ENCODE measurements around the gene HOXB4.

The HOXB4 gene

DNA sequence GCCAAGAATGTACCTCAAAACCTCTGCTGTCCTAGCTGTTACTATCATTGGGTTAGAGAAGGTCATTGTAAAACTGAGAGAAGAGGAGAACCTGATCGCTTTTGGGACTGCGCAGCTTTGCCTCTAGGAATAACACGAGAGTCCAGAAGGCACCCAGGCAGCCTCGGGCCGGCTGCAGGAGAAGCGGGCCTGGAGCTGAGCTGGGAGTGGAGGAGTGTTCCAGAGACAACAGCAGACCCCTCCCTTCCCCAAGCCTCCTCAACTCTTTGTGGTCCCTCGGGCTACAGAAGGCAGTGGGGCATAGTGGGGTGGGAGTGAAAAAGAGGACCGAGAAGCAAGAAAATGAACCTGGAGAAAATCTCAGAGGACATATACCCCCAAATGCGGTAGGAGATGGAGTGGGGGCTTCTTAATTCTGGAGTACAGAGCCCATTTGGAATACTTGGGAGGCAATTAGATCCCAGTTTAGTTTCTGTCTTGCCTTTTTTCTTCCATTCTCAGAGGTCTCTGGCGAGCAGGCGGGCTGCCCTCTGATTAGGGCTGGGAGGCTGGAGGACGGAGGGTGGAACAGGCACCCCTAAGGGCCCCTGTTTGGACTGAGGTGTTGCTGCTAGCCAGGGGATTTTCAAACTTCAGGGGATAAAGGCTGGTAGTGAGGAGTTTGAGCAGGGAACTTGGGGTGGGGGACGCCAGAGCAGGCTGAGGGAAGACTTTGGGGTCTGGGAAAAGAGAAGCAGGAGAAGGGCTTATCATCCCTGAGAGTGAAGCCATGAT, 19.9 kb downstream of the HOXB4 start:
- DNase-seq, result no peak

DNA sequence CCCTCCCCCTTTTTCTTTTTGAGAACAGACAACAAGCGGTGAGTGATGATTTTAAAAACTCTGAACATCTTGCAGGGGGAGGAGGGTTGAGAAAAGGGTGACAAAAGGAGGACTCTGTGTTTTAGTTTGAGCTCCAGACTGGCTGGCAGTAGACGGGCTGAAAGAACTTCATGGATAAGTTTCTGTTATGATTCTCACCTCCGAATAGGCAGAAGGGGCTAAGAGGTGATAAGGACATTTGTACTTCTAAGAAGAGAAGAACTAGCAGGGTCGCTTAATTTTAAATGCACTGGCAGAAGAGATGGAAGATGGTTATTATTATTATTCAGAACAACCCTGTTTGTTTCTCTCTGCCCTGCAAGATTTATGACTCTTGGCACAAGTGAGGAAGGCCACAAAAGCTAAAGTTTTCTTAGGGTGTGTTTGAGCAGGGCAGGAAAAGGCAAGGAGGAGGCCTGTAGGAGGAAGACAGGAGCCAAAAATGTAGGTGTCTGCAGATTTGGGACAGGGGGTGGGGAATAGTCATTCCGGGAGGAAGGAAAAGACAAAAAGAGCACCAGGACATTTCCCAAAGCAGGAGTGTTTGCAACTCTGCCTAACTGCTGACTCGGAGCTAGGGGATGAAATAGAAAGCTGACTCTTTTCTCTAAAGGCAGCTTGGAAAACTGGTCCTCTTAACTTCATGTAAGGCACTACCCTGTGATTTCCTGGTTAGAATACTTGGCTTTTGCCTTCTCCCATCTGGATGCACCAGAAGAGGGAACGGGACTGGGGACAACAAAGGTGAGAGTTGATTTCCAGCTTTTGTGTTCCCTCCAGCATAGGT, 21.4 kb downstream of the HOXB4 start:
- no peak for DNase-seq

DNA sequence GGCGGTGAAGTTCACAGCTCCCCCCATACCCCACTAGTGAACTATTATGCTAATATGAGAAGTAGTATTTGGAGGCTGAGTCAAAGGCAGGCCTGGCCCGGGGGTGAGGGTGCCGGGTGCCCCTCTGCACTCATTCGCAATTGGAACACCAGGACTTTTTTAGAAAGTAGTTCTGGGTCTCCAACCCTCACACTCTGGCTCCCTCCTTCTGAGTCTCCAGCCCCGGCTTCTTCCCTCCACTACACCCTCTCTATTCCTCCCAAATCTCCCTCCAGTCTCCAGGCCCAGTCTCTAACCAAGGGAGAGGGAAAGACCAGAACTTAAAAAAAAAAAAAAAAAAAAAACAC, 21.9 kb downstream of the HOXB4 start:
- no peak for DNase-seq

DNA sequence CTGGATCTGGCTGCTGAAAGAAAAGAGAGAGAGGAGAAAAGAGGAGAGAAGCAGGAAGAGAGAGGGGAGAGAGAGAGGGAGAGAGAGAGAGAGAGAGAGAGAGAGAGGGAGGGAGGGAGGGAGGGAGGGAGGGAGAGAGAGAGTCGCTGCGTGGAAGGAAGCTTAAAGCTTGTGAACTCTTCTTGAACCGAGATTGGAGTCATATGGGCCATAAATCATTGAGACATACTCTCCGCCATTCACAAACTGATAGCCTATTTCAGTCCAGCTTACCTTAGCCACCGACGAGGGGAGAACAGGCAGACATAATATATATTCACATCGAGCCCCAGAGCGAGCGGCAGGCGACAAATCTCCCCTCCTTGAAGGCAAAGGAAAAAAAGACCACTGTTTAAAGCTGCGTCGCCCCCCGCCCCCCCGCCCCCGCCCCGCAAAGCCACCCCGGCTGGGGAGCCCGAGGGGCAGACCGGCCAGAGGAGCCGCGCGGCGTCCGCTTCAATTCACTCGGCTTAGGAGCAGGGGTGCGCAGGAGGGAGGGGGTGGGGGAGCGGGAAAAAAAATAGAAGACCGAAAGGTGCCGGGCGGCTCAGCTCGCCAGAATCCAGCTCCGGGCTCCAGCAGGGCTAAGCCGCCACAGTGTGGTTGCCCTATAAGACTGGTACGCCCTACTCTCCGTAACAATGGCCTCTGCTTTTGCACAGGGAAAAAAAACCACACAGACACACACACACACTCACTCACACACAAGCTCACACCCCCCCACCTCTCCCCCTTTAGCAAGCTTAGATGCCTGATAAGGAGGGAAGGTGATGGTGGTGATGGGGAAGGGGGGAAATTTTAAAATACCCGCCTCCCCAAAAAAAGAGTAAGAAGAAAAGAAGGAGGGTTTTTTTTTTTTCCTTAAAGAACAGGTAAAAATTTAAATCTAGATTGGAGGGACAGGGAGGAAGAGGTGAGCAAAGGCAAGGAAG, 22.6 kb downstream of the HOXB4 start:
- DNase-seq, result no peak

DNA sequence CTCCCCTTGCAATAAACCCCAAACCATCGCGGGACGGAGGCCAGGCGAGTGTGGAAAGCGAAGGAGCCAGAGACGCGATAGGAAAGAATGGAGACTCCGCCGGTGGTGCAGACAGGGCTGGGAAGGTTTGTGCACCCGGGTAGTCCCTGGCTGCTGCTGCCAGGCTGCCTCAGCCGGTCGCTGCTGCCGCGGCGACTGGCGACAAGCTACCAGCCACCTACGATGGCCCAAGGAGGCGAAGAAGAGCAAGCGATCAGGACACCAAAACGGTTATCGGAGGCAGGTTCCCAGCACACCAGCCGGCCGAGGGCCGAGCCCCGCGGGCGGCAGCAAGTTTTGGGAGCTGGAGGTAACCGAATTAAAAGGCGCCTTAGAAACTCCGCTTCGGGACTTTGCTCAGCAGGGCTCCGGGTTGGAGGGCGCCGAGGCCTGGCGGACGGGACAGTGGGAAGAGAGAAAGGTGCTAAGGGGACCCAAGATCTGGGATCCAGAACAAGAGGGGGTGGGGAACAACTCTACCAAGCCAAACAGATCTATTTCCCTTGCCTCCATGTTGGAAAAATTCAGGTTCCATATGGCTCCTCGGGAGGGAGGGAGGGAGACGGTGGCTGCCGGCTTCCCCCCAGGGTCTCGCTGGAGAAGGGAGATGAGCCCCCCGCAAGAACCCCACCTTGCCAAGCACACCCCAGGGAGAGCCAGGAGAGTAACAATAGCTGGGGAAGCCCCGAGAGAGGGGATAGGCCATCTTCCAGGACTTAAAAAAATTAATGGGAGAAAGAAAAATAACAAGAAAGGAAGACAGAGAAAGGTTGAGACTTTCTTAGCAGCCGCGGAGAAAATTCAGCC, 23.5 kb downstream of the HOXB4 start:
- DNase-seq, result no peak

DNA sequence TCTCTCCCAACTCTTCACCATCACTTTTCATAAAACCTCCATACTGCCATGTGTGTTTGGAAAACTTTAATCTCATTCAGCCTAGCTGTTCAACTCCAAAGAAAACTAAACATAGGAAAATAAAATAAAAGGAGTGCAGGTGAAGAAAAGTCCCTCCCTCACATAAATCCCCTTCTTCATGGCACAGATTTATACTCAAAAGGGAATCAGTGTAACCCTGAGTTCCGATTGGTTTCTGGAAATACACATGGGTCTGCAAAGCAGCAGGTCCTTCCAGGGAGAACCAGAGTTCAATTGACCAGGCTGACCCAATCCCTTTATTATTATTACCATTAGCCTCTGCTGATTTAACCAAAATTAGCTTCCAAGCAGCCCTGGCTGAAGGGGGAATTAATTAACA, 24.3 kb downstream of the HOXB4 start:
- no peak for DNase-seq

DNA sequence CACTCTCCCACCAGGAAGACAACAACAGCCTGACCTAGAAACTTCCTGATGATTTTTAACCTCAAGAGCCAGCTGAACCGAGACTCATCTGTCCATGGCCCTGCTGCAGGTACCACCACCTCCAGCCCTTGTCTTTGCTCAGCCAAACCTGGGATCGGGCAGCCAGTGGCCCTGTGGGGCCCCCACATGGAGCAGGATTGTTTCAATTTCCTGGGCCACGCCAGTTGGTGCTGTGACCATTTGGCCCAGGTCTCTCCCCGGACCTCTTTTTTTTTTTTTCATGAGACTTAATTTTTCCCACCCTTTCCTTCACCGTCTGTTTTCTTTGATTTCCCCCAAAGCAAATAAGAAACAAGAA, 25.0 kb downstream of the HOXB4 start:
- no peak for DNase-seq

DNA sequence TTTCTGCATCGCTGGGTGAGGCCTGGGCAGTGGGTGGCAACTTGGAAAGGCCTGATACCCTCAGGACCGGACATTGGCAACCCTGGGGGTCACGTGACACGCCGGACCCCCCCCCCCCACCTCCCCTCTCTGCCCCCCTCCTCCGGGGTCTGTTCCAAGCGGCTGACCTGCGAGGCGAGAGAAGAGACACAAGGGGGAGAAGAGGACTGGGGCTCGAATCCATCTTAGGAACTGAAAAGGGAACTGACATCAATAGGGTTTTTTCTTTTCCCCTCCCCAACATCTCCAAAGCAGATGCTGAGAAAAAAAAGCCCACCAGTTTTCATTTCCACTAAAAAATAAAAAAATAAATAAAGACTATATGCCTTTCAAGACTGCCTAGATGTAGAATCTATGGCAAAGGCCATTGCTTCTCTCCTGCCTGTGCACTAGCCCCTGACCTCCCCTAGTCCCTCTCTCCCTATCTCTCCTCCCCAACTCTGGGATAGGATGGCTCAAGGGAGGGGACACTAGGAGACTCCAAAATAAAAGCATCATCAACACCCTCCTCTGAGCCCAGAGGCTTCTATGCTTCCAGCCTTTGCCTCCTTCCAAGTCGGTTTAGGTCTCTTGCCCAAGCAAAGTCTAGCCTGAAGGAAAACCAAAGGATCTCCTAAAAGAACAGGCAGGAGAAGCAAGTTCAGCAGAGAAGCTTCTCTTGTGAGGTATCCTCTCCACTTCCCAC, 25.5 kb downstream of the HOXB4 start:
- DNase-seq, result no peak

DNA sequence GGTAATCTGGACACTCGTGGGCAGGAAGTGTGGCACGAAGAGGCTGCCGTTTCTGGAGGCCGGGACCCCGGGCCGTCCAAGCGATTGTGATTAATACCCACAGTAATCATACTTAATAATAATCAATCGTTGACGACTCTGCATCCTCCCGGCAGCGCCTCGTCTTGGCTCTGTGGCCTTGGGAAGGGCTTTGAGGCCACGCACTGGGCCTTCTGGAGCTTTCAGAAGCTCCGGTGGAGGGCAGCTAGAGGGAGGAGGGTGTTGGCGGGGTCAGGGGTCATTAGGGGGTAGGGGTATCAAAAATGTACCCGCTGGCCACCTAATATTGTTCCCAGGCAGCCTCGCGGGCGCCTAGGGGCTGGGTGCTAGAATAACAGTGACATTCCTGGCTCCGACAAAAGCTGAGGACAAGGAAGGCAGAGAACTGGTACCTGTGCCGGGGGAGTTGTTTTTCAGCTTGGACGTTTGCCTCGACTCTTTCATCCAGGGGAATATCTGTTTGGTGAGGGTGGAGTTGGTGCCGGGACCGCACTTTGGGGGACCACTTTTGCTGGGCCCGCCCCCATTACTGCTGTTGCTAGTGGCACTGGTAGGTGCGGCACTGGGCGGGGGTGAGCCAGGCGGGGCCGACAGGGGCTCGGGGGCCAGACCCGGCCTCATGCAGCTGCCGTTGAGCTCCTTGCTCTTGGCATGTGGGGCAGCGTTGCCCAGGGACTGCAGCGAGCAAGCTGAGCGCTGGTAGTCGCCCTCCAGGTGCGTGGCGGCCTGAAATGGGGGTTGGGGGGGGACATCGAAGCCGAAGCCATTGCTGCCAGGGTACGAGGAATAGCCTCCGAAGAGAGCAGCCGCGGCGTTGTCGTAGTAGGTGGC, 26.3 kb downstream of the HOXB4 start:
- DNase-seq, result no peak

DNA sequence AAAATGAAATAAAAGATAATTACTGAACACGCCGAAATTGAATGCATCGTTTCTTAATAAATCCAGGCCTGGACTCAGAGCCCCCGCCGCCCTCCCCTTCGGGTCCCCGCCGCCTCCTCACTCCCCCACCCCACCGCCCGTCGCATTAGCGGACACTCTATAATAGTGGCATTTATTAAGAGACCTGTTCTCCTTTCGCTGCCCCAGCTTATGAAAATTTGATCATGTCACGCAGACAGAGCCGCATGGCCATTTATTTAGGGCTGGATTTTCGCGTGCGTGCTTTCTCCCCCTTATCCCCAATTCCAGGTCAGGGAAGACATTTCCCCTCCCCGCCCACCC, 27.0 kb downstream of the HOXB4 start:
- DNase-seq, result no peak

DNA sequence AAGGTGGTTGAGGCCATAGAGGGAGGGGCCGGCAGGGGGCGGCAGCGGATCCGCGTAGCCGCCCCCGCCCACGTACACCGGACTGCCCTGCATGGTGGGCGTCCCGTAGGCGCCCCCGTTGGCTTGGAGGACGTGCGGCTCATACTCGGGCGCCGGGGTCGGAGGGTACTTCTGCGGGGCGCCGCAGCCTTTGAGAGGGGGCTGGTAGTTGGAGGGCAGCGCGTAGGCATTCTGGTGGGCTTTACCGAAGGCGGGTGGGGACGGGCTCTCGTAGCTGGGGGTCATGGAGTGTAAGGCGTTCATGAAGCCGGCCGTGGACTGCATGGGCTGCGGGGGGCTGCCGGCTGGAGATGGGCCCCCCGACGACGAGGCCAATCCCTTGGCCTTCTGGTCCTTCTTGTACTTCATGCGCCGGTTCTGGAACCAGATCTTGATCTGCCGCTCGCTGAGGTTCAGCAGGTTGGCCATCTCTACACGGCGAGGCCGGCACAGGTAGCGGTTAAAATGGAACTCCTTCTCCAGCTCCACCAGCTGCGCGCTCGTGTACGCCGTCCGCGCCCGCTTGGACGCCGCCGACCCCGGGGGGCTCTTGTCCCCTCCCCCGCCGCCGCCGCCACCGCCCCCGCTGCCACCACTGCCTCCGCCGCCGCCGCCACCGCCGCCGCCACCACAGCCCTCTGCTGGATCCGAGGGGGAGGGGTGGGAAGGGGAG, 27.5 kb downstream of the HOXB4 start:
- DNase-seq, result no peak

DNA sequence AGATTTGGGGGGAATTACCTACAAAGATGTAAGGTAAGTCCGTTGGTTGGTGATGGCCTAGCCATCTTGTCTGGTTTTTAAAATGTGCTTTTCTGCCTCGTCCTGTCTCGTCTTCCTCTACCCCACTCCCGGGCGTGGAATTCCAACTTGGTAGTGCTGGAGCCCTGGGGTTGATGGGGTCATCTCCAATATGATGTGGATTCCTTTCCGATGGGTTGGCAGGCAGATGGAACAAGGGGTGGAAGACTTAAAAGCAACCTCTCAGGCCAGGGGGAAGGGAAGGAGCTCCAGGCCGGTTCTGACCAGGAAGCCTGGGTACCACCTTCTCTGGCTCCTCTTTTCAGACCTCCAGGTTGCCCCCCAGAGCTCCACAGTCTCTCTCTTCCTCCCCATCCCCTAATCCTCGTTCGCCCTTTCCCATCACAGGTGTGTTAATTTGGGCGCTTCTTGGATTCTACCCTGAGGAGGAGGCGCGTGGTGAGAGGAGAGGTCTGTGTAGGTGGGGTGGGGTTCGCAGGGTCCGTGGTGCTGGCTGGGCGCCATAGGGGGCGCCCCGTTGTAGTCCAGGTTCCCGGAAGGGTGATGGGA, 28.1 kb downstream of the HOXB4 start:
- DNase-seq, result no peak

DNA sequence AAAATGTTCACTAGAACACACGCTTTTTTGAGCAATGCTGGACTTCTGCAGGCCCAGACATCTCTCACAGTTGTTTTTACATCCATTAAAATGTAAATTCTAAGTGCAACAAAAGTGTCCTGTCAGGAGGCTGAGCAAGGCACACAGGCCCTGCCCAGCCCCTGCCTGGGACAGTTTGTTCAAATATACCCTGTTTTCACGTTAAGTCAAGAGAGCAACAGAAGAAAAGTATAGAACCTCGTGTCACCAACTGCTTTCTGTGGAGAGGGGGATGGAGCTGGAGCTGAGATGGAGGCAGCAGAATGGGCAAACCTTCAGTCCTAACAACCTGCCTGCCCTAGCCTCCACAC, 28.9 kb downstream of the HOXB4 start:
- DNase-seq, result no peak

DNA sequence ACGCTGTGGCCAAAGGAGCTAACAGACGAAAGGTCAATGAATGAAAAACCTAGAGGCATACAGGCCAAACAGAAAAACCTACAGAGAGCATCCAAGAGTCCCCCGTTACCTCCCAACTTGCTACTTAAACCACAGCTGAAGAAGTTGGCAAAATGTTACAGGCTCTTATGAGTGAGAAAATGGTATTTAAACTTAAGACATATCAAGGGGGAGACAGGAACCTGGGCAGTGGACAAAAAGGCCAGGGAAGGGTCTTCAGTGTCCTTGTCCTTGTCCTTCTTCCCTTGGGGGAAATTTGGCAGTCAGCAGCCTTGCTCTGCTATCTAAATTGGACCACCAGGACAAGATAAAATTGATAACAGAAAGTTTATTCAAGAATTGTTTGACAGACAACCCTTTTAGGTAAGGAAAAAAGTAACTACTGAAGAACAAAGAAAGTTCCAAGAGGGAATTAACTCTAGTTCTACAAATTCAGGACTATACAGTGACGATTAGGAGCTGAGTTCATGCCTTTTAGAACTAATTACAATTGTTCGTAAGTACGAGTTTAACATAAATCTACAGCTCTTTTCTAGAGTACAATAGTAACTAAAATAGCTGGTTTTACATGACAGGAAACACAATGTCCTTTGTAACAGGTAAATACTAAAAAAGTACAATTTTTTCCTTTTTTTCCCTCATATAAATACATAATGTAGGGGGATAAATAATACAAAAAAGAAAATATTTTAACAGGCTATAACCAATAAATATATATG, 29.4 kb downstream of the HOXB4 start:
- DNase-seq, result no peak

DNA sequence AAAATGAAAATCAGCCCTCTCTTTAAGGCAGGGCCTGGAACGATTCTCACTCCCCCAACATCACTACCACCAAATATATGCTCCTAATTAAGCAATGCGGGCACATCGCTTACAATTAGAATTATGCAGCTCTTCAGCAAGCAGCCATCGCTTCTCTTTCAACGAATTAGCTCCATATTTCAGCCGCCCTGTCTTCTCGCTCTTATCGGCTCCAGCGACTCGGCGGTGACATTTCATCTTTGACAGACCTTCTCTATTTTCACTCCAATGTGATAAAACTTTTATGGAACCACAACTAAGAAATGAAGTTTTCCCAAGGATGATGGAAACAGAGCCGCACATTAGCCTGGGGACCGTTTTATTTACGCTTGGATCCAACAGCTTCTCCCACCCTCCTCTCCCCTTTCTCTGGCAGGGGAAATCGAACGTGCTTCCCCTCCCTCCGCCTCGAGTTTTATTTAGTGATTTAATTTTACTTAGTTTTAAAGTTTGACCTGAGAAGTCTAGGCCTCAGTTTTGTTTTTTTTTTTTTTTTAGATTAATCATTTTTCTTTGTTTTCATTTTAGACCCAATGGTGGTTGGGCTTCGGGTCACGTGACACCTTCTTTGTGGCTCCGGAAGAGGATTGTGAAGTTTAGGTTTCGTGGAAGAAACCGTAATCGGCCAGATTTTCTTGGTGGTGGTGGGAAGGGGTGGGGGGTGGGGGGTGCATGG, 30.2 kb downstream of the HOXB4 start:
- peak; percentile 42 for DNase-seq

DNA sequence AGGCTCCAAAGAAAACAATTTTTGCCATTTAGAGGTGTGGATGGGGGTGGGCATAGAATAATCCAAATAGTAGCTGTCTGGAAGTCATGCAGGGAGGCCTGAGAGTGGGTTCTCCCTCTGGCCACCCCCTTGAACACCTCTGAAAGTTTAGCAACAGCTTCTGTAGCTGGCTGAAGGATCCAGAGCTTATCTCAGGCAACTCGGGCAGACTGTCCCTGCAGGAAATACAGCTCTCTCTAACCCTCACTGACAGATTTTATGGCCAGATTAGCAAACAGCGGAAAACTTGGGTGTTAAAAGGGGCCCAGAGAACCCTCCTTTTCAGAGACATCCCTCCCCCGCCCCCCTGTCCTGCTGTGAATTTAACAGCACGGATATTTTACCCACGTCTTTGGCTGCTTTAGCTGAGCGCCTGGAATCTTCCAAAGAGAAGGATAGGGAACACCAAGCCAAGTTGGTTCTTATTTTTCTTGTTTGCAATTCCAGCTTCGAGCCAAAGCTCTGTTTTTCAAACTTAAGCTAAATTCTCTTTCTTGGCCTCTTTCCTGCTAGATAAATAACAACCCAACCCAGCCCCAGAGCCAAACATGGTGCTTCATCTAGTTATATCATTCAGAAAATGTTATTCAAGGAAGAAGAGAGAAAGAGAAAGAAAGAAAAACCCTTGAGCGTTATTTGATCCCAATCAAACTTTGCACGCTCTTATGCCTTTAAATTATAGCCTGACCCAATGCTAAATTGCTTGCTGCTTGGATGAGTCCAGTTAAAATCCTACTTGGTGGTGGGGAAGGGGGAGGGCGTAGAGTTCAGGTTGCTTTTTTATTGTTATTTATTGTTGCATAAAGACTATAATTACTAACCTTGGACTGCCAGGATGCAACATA, 31.0 kb downstream of the HOXB4 start:
- DNase-seq, result no peak
